Measurements from ENCODE around the gene RAP1GAP.

The RAP1GAP gene

DNA sequence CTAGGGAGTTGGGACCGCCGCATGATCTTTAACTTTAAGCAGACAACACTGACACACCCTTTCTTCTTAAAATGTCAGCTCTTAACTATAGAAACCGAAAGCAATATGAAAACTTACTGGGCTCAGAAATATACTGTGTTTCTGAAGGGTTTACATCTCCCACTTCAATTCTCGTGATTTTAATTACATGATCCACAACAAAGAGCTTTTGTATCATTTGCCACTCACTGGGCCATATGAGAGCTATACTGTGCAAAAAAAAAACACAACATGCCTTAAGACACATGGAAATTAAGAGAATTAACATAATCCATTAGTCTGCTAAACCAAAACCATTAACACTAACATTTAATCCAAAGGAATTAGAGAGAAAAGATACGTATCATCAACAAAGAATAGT, 35.0 kb upstream of the RAP1GAP start:
- no peak for DNase-seq (ENCODE audit: low read depth, low spot score)
- in situ Hi-C loops (cut with HindIII; ENCODE audit: low sequenced_read_pairs), result no loop called here
- TF ChIP-seq, protein P1, sequence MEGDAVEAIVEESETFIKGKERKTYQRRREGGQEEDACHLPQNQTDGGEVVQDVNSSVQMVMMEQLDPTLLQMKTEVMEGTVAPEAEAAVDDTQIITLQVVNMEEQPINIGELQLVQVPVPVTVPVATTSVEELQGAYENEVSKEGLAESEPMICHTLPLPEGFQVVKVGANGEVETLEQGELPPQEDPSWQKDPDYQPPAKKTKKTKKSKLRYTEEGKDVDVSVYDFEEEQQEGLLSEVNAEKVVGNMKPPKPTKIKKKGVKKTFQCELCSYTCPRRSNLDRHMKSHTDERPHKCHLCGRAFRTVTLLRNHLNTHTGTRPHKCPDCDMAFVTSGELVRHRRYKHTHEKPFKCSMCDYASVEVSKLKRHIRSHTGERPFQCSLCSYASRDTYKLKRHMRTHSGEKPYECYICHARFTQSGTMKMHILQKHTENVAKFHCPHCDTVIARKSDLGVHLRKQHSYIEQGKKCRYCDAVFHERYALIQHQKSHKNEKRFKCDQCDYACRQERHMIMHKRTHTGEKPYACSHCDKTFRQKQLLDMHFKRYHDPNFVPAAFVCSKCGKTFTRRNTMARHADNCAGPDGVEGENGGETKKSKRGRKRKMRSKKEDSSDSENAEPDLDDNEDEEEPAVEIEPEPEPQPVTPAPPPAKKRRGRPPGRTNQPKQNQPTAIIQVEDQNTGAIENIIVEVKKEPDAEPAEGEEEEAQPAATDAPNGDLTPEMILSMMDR (IDR thresholded peaks at IDR 0.05; ENCODE audit: low read depth, low read length), result no peak
- no peak overlapping the region for H3K4me3 ChIP-seq (ENCODE audit: low read depth, low read length)

DNA sequence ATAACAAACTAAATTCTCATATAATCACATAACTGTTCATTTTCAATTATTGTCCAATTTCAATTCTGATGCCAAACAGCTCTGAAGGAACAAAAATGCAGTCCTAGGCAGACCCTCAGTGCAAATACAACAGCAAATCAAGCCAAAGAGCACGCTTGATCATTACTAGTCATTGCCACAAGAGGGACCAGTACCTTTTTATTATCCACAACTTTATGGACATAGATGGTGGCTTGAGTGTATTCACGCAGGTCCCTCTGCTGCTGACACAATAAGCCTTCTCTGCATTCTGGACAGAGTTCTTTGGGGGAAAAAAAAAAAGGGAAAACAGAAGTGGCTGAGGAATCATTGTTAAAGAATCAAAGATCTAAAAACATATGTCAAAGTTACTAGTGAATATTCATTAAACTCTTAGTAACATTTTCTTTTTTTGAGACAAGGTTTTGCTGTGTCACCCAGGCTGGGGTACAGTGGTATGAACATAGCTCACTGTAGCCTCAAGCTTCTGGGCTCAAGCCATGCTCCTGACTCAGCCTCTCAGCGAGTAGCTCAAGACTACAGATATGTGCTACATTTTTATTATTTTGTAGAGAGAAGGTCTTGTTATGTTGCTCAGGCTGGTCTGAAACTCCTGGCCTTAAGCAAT, 34.3 kb upstream of the RAP1GAP start:
- TF ChIP-seq, protein P1 (IDR thresholded peaks at IDR 0.05; ENCODE audit: low read depth, low read length), result peak; percentile 59
- in situ Hi-C loops (cut with HindIII; ENCODE audit: low sequenced_read_pairs), result no loop called here
- peak; percentile 83 for DNase-seq (ENCODE audit: low read depth, low spot score)
- H3K4me3 ChIP-seq (ENCODE audit: low read depth, low read length), result no peak overlapping the region

DNA sequence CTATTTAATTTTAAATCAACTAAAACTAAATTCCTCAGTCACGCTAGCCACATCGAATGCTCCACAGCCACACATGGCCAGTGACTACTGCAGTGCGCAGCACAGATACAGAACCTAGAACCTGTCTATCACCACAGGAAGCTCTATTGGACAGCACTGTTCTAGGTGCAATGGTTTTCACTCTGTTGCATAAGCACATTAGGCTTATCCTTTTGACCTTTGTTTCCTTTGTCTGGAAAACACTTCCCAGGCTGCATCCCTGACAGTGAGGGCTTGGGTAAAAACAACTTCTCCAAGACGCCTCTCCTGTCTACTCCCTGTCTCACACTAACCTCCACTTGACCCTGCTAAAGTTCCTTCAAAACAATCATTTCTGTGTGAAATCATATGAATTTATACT, 33.6 kb upstream of the RAP1GAP start:
- in situ Hi-C loops (cut with HindIII; ENCODE audit: low sequenced_read_pairs), result no loop called here
- no peak overlapping the region for H3K4me3 ChIP-seq (ENCODE audit: low read depth, low read length)
- TF ChIP-seq, protein P1 (IDR thresholded peaks at IDR 0.05; ENCODE audit: low read depth, low read length), result no peak

DNA sequence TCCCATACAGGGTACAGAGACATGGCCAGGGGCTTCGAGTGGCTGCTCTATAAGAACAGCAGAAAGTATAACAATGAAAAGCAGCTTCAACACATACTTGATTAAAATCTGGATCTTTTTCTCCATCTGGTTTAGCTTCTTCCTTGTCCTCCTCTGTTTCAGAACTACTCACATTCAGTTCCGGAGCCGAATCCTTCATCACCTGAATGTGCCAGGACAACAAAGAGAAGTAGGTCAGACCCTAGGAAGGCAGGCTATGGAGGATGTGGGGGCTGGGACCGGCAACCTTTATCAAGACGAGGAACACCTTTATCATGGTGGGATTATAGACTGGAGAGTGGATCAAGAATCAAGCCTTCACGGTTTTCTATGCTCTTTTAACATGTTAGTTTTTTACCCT, 32.2 kb upstream of the RAP1GAP start:
- in situ Hi-C loops (cut with HindIII; ENCODE audit: low sequenced_read_pairs), result no loop called here
- TF ChIP-seq, protein P1 (IDR thresholded peaks at IDR 0.05; ENCODE audit: low read depth, low read length), result no peak
- DNase-seq (ENCODE audit: low read depth, low spot score), result no peak
- H3K4me3 ChIP-seq (ENCODE audit: low read depth, low read length), result no peak overlapping the region

More for the DNA sequence above, 33.6 kb upstream of the RAP1GAP start:
- DNase-seq (ENCODE audit: low read depth, low spot score), result no peak

DNA sequence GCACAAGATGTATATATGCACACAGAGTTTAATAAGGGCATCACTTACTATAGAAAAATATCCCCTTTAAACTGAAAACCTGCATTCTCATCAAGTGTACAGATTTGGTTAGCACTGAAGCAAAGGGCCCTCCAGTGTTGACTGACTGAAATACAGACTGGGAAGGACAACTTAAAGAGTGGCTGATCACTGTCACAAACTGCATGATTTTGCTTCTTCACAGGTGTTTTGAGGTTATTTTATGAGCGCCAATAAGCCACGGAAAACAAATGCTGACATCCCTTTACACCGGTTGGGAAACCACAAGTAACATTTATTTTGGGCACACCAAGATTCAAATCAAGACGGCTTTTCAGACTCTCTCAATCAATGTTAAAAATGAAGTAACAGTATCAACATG, 30.9 kb upstream of the RAP1GAP start:
- H3K4me3 ChIP-seq (ENCODE audit: low read depth, low read length), result no peak overlapping the region
- TF ChIP-seq, protein P1 (IDR thresholded peaks at IDR 0.05; ENCODE audit: low read depth, low read length), result no peak
- no peak for DNase-seq (ENCODE audit: low read depth, low spot score)
- in situ Hi-C loops (cut with HindIII; ENCODE audit: low sequenced_read_pairs), result no loop called here

DNA sequence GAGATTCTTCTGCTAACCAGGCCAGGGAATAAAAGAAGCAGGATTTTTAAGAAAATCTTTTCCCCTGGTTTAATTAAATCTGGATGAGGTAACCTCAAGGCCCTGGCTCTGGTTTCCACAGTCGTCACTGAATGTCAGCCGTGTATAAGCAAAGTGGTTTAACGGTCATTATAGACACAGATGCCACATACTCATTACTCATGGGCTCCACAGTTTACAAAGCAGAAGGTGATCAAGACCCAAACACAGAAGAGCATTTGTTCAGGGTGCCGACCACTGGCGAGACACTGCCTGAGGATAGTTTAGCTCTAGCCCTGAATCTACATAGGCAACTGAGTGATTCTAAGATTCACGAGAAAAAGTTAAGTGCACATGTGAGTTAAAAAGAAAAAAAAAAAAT, 27.8 kb upstream of the RAP1GAP start:
- in situ Hi-C loops (cut with HindIII; ENCODE audit: low sequenced_read_pairs), result no loop called here
- peak; percentile 79 for DNase-seq (ENCODE audit: low read depth, low spot score)
- no peak overlapping the region for H3K4me3 ChIP-seq (ENCODE audit: low read depth, low read length)
- TF ChIP-seq, protein P1 (IDR thresholded peaks at IDR 0.05; ENCODE audit: low read depth, low read length), result no peak
